Cardiac muscle cell (in vitro differentiated cells and primary cell): ENCODE results near the gene IFNL3. TPM values are rescaled to one million over a fixed set of nuclear protein-coding genes. Genes with fewer than 3 reads are reported as not detected.

Experiments
- DNase-seq, 2 donors: peaks; one replicate each; pipeline versions ENCODE4 v3.0.0 to v3.0.0-alpha.2; 2010 to 2017; ENCODE audit warnings: low read depth in 1 of 2, low spot score in 1 of 2
- H3K27ac ChIP-seq: fragments of 200-600 bp; sonication (generic); 2 replicates; pipeline ENCODE4 v1.5.1; 2016
- H3K27me3 ChIP-seq: fragments of 200-600 bp; sonication (generic); 2 replicates; pipeline ENCODE4 v1.6.0; 2016; ENCODE audit warnings: control low read depth
- H3K36me3 ChIP-seq: fragments of 200-600 bp; sonication (generic); 2 replicates; pipeline ENCODE4 v1.5.1; 2016; ENCODE audit warnings: control low read depth
- H3K4me1 ChIP-seq: fragments of 200-600 bp; sonication (generic); 2 replicates; pipeline ENCODE4 v1.8.1; 2017; ENCODE audit warnings: low read depth, mild to moderate bottlenecking, mixed run types
- H3K4me3 ChIP-seq: fragments of 200-600 bp; sonication (generic); 2 replicates; pipeline ENCODE4 v1.5.1; 2016; ENCODE audit warnings: mild to moderate bottlenecking
- H3K9me3 ChIP-seq: fragments of 200-600 bp; sonication (generic); 2 replicates; pipeline ENCODE4 v1.5.1; 2017; ENCODE audit warnings: low read depth, mild to moderate bottlenecking, control low read depth
- CTCF ChIP-seq: IDR thresholded peaks from 2 replicates; pipeline ENCODE4 v1.5.1; 2012; ENCODE audit warnings: low read depth, mild to moderate bottlenecking, low read length
- polyA plus RNA-seq: library from polyadenylated mRNA; unstranded; fragments of >200 nt; fragmentation: Nextera tagmentation; extraction: Ambion mirVana; gene quantifications from 2 replicates; pipeline ENCODE4 v1.2.1, GENCODE V29; 2016
- total RNA-seq: library from RNA; depleted of rRNA; stranded (reverse); fragments of >200 nt; gene quantifications from 2 replicates; pipeline ENCODE4 v1.2.3, GENCODE V29; 2016

The IFNL3 gene
- total and polyA plus RNA-seq, 2 experiments from 2014 or later = not detected

- Histone ChIP-seq H3K4me1 (no peaks in the 10 kb centered on the region), H3K4me3 (no peak overlapping the region), H3K9me3 (no peaks in the 10 kb centered on the region), H3K27me3 (no peaks in the 10 kb centered on the region), H3K27ac (no peak overlapping the region), H3K36me3 (no peaks in the 10 kb centered on the region)
- DNase-seq = peak in 1 of 2 donors; percentile 18
- TF ChIP-seq CTCF = peak; percentile 34
These were observed 32.4 kb downstream of the IFNL3 start for GRCh38 chr19:39212375-39212742.

GRCh38 chr19:39211731-39212374, 33.0 kb downstream of the IFNL3 start:
- H3K36me3 ChIP-seq = no peaks in the 10 kb centered on the region
- no peak overlapping the region for H3K4me3 ChIP-seq
- peak in 1 of 2 donors; percentile 13 for DNase-seq
- no peaks in the 10 kb centered on the region for H3K9me3 ChIP-seq
- no peak overlapping the region for H3K27ac ChIP-seq
- no peaks in the 10 kb centered on the region for H3K27me3 ChIP-seq
- no peaks in the 10 kb centered on the region for H3K4me1 ChIP-seq
- TF ChIP-seq CTCF = no peak

- no peaks in the 10 kb centered on the region for H3K27me3 ChIP-seq
- no peaks in the 10 kb centered on the region for H3K9me3 ChIP-seq
- H3K36me3 ChIP-seq = no peaks in the 10 kb centered on the region
- DNase-seq = no peak
- no peaks in the 10 kb centered on the region for H3K4me1 ChIP-seq
- H3K4me3 ChIP-seq = no peak overlapping the region
- H3K27ac ChIP-seq = no peak overlapping the region
- TF ChIP-seq CTCF = no peak
These were observed 35.6 kb downstream of the IFNL3 start for GRCh38 chr19:39209196-39209595.

GRCh38 chr19:39208175-39208795, 36.5 kb downstream of the IFNL3 start:
- no peaks in the 10 kb centered on the region for H3K36me3 ChIP-seq
- no peak for TF ChIP-seq CTCF
- H3K27ac ChIP-seq = no peak overlapping the region
- no peaks in the 10 kb centered on the region for H3K4me1 ChIP-seq
- H3K27me3 ChIP-seq = no peaks in the 10 kb centered on the region
- no peak overlapping the region for H3K4me3 ChIP-seq
- no peak for DNase-seq
- H3K9me3 ChIP-seq = no peaks in the 10 kb centered on the region

- no peaks in the 10 kb centered on the region for H3K4me1 ChIP-seq
- no peak for TF ChIP-seq CTCF
- no peak overlapping the region for H3K4me3 ChIP-seq
- H3K27ac ChIP-seq = no peak overlapping the region
- no peaks in the 10 kb centered on the region for H3K9me3 ChIP-seq
- H3K27me3 ChIP-seq = no peaks in the 10 kb centered on the region
- no peaks in the 10 kb centered on the region for H3K36me3 ChIP-seq
- no peak for DNase-seq
These were observed 37.4 kb downstream of the IFNL3 start for GRCh38 chr19:39207293-39207836.
